Activated T-helper 1 cell treated with anti-CD3 and anti-CD28 coated beads, Interleukin-2, amount 50 U/mL, for 16 hours (primary cell): Measurements from ENCODE around the gene CYB561D2.
A peak's percentile ranks its signal among the peaks of the same experiment; 100 is the strongest.

Experiments
- DNase-seq, 2 donors: peaks; one replicate each; pipeline ENCODE4 v3.0.0-alpha.2; 2020; ENCODE audit warnings: low read depth in 1 of 2, low spot score in 1 of 2

Gene CYB561D2

DNA sequence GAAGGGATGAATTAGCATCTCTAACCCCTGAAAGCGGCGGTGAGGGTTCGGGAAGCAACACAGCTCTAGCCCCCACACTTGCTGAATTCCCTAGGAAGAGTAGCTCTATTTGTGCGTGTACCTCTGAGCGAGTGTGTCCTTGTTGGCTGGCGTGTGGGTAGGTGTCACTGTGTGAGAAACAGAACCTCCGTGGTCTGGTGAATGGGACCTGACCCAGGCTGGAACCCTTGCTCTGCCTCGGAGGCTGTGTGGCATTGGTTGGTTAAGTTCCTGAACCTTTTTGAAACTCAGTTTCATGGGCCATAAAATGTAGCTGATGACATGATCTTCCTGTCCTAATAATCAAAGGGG lies 9.1 kb downstream of the CYB561D2 start:
- no peak for DNase-seq

DNA sequence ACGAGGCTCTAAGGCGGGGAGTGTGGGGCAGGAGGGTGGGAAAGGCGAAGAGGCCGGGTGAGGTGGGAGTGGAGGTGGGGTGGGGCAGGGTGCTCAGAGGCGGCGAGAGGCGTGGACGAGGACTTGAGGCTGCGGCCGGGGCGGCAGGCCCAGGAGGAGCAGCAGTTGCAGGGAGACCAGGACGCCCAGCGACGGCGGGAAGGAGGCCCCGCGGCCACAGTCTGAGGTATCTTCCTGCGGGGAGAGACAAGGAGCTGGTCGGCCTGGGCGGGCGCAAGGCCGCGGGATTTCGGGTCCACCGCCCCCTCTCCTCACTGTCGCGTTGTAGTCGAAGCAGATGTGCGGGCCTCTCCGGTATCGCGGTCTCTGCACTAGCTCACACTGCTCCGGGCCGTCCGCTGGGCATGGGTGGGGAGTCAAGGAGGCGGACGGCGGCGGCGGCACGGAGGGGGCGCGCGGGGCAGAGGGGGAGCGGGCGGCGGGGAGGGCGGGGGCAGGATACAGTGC lies 14.0 kb downstream of the CYB561D2 start:
- DNase-seq, result no peak

DNA sequence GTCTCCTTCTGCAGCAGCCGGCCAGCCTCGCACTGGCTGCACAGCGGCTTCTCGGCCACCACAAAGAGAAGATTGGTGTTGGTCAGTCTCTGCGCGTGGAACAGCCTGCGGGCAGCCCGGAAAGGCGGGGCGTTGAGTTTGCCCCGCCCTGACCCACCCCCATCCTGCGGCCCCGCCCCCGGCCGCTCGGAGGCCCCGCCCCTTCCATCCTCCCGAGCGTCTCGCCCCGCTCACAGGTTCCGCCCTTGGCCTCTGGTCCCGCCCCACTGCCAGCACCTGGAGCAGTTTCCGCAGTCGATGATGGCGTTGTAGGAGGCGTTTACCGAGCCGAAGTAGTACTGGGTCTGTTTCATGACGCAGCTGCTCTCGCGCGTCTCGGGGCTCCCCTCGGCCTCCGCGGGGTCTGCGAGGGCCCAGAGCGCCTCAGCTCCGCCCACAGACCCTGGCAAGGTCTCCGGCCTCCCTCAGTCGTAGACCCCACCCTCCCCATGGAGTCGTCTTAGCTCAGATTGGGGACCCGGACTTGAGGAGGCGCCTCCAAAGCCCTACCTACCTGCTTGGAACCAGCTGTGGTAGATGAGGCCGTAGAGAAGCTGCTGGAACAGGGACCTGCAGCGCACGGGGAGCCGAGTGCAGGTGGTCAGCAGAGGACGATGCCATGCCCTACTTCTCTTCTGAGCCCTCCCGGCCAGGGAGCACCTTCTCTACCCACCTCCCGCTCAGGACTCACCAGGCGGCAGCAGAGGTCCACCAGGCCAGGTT lies 14.6 kb downstream of the CYB561D2 start:
- DNase-seq, result peak; percentile 90 to 92

DNA sequence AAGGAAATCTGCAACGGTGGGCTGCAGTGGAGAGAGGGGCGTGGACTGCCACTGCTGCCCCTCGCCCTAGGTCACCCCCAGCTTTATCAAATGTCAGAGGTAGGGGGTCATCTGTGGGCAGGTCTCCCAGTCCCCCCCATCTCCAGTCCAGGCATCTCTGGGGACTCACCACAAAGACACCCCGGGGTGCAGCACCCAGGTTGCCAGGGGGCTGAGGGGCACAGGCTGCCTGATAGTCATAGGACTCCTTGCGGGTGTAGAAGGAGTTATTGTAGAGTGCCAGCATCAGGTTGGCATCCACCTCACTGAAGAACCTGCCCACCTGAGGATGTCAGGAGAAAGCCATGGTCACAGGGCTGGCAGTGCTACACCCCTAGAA lies 15.2 kb downstream of the CYB561D2 start:
- DNase-seq, result no peak

DNA sequence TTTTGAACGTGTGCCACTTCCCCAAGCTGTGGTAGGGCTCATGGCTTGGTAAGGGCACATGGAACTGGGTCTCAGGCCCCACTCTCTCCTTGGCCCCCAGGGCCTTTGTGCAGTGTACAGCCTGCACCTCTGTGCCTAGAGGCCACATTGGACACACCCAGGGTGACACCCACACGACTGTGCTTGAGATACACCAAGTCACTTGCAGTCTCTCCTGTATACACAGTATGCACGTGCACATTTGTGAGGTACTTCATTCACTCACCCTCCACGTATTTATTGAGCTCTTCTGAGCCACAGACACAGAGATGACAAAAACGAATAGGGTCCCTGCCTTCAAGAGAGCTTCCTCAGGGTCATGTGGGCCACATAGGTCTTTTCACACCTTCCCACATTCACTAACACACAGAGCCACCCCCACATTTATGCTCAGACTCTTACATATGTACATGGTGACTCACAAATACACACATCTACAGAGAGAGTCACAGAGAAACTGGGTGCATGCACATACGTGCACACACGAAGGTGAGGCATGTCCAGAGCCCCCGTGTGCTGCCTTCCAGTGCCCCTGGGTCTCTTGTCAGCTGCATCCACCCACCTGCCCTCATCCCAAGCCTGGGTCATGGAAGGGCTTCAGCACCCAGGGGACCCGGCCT lies 18.5 kb downstream of the CYB561D2 start:
- no peak for DNase-seq

DNA sequence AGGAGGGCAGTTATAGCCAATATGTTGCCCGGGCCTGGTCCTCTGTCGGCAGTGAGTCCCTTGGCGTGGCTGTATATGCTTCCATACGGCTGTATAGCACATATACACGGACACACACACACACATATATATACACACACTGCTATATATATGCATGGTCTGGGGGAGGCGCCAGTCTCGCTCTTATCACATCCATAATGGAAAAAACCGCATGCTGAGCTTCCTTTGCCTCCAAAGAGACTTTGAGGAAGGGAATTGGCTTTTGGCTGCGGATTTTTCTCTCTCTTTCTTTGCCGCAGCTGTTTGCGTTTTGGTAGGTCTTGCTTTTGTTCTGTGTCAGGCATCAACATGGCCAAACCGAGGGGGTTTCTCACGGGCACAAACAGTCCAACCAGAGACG lies 19.9 kb downstream of the CYB561D2 start:
- no peak for DNase-seq

DNA sequence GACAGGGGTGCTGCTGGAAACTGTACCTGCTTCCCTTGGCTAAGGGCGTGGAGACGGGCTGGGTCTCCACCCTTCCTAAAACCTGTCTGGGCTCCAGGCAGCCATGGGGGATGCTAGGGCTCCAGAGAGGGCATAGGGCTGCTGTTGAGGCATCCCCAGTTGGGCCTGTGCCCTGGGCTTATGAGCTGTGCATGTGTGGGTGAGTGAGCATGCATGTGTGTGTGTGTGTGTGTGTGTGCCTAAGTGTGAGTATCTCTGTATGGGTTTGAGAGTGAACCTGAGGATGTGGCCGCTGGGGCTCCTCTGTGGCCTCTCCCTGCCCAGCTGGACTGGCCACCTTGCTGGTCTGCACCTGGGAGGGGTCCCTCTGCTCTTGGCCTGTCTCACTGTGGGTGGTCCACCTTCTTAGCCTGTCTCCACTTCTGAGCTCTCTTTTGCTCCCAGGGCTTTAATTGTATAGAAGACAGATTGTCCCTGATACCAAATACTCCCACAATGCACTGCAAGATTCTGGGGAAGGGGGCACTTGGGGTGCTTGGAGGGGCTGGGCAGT lies 20.5 kb downstream of the CYB561D2 start:
- no peak for DNase-seq

DNA sequence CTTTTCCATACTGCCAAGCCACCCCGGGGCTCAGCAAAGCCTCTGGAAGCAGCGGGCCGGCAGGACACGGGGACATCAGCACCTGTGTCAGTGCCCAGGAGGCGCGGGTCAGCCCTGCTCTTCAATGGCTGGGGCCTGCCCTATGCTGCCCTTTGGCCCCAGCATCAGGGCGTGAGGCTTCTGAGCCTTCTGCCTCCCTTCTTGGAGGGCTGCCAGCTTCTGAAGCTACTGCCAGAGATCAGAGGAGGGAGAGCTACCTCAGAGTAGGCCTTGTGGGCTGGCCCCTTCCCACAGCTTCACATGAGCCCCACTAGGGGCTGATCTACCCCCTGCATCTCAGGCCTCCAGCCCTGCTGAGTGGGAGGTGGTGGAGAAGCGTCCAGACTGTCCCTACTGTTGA lies 21.7 kb downstream of the CYB561D2 start:
- DNase-seq, result no peak

DNA sequence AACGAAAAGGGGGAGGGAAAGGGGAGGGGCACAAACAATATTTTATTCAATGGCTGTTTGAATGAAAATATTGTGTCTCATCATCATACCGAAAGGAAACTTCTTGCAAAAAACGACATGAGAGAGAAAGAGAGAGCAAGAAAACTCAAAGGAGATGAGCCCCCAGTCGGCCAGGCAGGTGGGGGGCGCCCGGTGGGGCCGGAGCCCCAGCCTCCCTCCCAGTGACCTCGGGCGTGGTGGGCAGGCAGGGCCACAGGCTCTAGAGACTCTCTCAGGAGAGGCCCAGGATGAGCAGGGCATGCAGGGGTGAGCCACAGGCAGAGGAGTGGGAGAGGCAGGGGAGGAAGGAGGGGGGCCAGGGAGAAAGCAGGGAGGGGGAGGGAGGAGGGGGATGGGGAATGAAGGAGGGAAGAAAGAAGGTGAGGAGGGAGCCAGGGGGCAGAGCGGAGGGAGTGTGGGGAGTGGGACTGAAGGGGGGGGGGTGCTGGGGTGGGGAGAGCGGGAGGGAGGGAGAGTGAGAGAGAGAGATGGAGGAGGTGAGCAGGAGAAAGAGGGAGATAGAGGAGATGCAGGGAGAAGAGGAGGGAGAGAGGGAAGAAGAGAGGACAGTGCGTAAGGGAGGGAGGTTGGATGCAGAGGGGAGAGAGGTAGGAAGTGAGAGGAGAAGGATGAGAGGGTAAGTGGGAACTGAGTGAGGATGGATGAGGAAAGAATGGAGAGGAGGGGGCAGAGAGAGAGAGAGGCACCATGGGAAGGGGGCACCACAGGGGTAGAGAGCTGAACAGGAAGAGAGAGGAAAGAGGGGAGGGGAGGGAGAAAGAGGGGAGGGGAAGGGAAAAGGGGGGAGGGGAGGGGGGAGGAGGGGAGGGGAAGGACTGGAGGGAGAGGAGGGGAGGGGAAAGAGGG lies 22.7 kb downstream of the CYB561D2 start:
- no peak for DNase-seq

DNA sequence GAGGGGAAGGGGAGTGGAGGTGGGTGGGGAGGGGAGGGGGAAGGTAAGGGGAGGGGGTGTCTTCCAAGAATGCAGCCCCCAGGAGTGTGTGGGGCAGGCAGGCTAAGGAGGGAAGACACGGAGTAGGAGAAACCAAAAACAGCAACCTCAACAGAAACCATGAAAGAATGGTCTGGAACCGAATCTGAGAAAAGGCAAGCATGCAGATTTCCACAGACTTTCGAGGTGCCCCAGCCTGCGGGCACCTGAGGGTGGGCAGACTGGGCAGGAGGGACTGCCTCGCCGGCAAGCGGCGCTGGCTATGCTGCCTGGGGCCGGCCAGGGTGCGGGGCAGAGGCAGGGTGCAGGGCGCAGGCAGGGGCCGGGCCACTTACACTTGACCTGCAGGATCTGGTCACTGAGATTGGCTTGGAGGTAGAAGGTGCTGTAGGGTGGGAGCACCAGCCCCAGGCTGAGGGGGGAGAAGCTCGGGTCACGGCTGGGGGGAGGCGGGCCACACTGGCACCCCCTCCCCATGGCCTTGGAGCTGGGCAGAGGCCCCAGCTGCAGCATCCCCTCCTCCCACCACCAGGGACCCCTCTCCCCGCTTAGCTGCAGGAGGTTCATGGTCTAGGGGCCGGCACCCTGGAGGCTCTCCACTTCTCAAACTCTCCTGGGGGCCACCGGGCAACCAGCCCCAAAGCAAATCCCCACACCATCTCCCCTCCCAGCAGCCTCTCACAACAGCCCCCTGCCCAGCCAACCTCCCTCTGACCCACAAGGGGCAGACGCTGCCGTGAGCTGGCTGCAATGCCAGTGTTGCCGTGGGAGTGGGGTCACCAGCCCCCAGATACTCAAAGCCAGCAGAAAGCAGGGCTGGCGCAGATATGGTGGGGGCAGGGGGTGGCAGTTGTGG lies 23.9 kb downstream of the CYB561D2 start:
- DNase-seq, result no peak

DNA sequence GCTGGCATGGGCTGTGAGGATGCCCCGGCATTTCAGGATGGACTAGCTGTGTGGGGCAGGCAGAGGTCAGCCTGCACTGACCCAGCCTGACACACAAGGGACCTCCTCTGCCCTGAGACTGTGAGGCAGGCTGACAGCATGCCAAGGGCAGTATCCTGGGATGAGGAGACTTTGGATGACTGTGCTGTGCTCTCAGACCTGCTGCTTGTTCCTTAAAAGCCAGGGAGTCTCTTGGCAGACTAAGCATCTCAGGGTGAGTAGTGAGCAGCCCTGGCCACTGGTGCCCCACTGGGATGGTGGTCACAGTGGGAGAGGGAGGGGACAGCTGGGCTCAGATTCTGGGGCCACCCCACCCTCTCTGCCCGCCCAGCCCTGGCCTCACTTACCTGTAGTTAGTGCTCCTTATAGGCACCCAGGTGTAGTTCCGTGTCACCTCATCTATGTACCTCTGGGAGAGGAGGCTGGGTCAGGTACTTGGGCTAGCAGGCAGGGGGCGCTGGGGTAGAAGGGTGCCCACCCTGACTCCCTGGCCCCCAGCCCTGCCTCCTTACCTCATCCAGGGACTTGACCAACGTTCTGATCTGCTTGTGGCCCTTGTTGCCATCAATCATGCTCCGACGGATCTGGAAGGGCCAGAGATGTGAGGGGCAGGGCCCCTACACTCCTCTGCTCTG lies 24.7 kb downstream of the CYB561D2 start:
- DNase-seq, result no peak

DNA sequence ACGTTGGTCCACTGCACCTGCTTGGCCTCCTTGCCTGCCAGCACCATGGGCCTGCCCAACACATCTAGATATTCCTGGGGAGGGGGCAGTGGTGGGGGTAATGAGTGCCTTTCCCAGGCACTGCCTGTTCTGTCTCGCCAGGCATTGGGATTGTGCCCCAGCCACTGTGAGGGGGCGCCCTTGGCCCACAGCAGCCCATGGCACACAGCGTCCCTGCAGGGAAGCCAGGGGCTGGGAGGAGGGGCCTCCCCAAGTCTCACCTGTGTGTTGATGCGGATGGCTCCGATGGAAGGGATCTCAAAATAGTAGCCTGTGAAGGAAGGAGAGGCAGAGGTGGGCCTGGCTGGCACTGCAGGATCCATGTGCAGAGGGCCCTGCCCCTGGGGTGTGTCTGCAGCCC lies 27.4 kb downstream of the CYB561D2 start:
- DNase-seq, result no peak

DNA sequence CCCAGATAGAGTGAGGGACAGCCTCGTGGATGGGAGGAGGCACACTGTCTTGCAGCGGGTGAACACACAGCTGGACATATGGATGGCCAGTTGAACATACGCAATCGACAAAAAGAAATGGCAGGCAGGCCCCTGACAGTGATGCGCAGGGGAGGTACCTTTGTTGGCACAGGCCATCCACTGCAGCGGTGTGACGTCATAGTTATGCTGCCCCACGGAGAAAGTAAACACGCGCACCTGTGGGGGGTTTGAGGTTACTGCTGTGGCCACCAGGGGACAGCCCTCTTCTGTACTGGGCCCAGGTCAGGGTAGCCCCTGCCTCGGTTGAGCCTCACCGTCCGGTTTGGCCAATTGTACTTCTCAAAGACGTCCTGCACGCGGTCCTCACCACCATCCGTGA lies 28.1 kb downstream of the CYB561D2 start:
- no peak for DNase-seq

DNA sequence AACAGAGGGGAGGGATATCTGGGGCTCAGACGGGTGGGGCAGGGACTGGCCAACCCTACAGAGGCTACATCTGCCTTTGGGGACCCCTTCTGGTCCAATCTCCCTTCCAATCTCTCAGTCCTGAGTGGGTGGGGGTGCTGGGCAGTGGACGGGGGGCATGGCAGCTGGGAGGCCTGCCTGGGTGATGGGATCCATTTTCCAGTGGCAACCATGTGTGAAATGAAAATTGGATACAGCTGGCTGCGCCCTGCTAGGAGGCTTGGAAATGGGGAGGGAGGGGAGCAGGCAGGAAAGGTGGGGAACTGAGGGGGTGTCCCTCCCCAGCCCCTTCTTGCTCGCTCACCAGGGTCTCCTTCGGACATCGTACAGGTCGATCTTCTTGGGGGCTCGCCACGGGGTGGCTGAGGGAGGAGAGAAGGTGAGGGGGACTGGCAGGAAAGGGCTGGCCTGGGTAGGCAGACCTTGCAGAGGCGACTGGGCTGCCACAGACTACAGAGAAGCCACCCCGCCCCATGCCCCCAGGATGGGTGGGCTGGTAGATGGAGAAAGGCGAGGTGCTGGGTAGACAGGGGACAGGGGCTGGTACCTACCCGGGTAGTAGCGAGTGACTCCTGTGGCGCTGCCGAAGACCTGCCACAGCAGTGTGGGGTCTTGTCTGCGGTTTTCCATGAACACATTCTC lies 29.9 kb downstream of the CYB561D2 start:
- DNase-seq, result no peak

DNA sequence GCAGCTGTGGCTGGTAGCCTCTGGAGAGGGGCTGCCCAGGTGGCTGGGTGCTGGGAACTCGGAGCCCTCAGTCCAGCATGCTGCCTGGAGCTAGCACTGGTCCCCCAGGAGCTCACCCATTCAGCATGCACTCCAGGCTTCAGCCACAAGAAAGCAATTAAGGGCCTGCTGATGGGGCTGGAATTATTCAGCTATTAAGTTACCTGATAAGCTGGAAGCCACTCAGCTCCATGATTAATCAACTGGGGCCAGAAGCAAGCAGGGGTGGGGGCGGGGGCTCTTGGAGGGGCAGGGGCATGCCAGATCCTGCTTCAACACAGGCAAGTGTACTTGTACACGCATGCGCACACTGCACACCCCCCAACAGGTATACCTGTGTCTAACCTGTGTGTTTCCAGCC lies 30.7 kb downstream of the CYB561D2 start:
- DNase-seq, result no peak

DNA sequence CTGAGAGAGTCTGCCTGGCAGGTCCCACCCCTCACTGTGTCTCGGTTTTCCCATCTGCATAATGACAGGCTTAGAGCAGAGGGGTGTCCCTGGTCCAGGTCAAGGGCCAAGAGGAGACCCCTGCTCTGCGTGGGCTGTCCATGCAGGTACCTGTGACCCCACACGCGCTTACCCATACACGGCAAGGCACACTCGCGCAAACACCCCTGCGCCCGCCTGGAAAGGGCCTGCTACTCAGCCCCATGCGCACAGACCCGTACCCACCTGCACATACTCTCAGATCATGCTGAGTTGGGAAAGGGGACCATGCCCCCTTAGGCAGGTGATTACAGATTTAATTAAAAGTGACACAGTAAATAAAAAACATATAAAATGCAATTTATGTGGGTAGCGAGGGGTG lies 32.1 kb downstream of the CYB561D2 start:
- DNase-seq, result no peak

DNA sequence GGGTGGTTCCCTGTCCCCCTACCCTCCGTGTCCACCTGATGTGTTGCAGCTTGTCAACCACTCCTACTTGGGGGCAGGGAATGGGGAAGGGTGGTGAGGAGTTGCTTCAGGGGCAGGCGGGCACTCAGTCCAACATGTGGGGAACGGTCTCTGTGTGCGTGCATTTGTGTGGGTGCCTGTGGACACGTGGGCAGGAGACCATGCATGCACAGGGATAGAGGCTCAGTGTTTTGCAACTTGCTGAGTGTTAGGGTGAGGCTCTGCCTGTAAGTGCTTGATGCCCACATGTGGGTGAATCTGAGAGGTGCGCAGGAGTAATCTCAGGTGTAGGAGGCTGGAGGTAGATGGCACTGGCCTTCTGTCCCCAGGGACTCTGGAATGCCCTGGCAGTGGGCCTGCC lies 33.1 kb downstream of the CYB561D2 start:
- DNase-seq, result no peak

DNA sequence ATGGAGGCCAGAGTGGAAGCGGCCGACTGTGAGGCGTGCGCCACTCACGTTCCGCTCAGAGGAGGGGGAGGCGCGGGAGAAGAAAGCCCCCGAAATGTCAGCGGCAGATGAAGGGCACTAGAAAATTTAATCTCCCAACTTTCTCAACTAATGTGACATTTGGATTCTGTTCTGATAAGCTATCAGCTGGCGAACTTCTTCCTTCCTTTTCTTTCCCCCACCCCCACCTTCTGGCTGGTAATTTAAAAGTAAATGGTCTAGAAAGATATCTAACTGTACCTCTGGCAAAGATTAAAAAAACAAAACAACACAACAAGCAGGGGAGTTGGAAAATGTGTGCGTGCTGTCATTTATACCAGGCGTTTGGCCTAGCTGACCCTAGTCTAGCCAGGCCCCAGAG lies 35.1 kb downstream of the CYB561D2 start:
- no peak for DNase-seq

DNA sequence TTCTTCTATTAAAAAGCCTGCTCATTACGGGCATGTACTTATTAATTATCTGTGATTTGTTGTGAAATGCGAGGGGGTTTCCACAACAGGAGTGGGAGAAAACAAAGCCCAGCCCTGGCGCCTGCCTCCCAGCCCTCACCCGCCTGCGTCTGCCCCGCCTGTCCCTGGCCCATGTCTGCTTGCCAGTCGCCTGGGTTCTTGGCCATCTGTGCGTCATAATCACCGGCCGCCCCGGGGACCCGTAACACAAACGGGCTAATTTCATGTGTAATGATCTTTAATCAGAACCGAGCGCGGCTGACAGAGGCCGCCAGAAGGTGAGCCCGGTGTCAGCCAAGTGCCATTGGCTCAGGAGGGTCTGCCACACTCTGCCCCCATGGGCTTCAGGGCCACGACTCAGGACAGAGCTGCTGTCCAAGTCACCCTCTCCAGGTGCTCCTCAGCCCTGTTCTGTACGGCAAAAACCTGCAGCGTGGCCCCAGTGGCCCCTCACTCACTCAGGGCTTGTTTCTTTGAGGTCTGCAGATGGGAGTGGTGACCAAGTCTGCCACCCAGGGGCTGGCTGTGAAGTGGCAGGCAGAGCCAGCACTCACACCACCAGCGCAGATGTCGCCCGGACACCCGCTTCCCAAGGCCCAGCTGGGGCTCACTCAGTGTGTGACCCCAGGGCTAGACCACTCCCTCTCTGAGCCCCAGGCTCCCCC lies 37.5 kb downstream of the CYB561D2 start:
- no peak for DNase-seq
